HG02943 (cell line): Measurements from ENCODE around the gene ZFAND3.

Experiments
- ATAC-seq: cut with Tn5 transposase; IDR thresholded peaks from one replicate; pipeline ENCODE4 v1.9.1; 2021; ENCODE audit warnings: mild to moderate bottlenecking, low read depth, moderate library complexity; ENCODE audit not compliant: unreplicated experiment

Gene ZFAND3

GRCh38 chr6:37794825-37795224 is 24.7 kb upstream of the ZFAND3 start:
- ATAC-seq: no peak

GRCh38 chr6:37798436-37799262 is 20.9 kb upstream of the ZFAND3 start:
- no peak for ATAC-seq

- ATAC-seq: no peak
These were observed 20.3 kb upstream of the ZFAND3 start for GRCh38 chr6:37799263-37799644.

- no peak for ATAC-seq
These were observed 18.6 kb upstream of the ZFAND3 start for GRCh38 chr6:37800703-37801604.

- ATAC-seq: no peak
These were observed 18.0 kb upstream of the ZFAND3 start for GRCh38 chr6:37801605-37801940.

- no peak for ATAC-seq
These were observed 16.7 kb upstream of the ZFAND3 start for GRCh38 chr6:37802810-37803209.

GRCh38 chr6:37804586-37804985 is 14.9 kb upstream of the ZFAND3 start:
- no peak for ATAC-seq

- ATAC-seq: no peak
These were observed 13.3 kb upstream of the ZFAND3 start for GRCh38 chr6:37806213-37806612.

- ATAC-seq: no peak
These were observed 11.9 kb upstream of the ZFAND3 start for GRCh38 chr6:37807656-37808055.

- ATAC-seq: no peak
These were observed 10.4 kb upstream of the ZFAND3 start for GRCh38 chr6:37809197-37809543.

- no peak for ATAC-seq
These were observed 6.7 kb upstream of the ZFAND3 start for GRCh38 chr6:37812841-37813240.

GRCh38 chr6:37814374-37814773 is 5.2 kb upstream of the ZFAND3 start:
- ATAC-seq: no peak

- no peak for ATAC-seq
These were observed 2.7 kb upstream of the ZFAND3 start for GRCh38 chr6:37816599-37817375.

- peak; percentile 75 for ATAC-seq
These were observed 871 bp upstream of the ZFAND3 start for GRCh38 chr6:37818536-37819176.

GRCh38 chr6:37819802-37820717 is 533 bp downstream of the ZFAND3 start:
- ATAC-seq: peak; percentile 4

GRCh38 chr6:37820718-37821079 is 1.2 kb downstream of the ZFAND3 start:
- no peak for ATAC-seq

- ATAC-seq: no peak
These were observed 1.9 kb downstream of the ZFAND3 start for GRCh38 chr6:37821446-37821845.

GRCh38 chr6:37822851-37823682 is 3.5 kb downstream of the ZFAND3 start:
- no peak for ATAC-seq

GRCh38 chr6:37824170-37824569 is 4.6 kb downstream of the ZFAND3 start:
- no peak for ATAC-seq
